Mesangial cell (primary cell): ENCODE measurements around the gene FAM181B. TPM values are rescaled to one million over a fixed set of nuclear protein-coding genes. Genes with fewer than 3 reads are reported as not detected.

Experiments used
- total RNA-seq: library from RNA; depleted of rRNA; stranded (reverse); fragments of >200 nt; gene quantifications from 2 replicates; pipeline ENCODE4 v1.2.3, GENCODE V29; 2015

The FAM181B gene, protein sequence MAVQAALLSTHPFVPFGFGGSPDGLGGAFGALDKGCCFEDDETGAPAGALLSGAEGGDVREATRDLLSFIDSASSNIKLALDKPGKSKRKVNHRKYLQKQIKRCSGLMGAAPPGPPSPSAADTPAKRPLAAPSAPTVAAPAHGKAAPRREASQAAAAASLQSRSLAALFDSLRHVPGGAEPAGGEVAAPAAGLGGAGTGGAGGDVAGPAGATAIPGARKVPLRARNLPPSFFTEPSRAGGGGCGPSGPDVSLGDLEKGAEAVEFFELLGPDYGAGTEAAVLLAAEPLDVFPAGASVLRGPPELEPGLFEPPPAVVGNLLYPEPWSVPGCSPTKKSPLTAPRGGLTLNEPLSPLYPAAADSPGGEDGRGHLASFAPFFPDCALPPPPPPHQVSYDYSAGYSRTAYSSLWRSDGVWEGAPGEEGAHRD
- total RNA-seq, result 0.33 and 0.38 TPM in 2 replicates

GRCh38 chr11:82733444-82734119 is at the start of gene FAM181B:
Gene FAM181B (minus strand): TSS chr11:82733864. CDS start chr11:82733729, 135 bp downstream.

Other genes starting within 250 kb of the FAM181B start
- gene PRCP, start 166.6 kb upstream of the FAM181B start, total RNA-seq, result 27.1 and 42.6 TPM in 2 replicates
- 0.51 and 10.4 TPM in 2 replicates for gene DDIAS, start 167.9 kb upstream of the FAM181B start, total RNA-seq